ENCODE results near the gene CDC45. TPM values are rescaled to one million over a fixed set of nuclear protein-coding genes. Genes with fewer than 3 reads are reported as not detected.

The CDC45 gene
- total and polyA plus RNA-seq, 3 donors from 2014 or later: 38.8 to 47.2 (median 43.7) TPM

DNA sequence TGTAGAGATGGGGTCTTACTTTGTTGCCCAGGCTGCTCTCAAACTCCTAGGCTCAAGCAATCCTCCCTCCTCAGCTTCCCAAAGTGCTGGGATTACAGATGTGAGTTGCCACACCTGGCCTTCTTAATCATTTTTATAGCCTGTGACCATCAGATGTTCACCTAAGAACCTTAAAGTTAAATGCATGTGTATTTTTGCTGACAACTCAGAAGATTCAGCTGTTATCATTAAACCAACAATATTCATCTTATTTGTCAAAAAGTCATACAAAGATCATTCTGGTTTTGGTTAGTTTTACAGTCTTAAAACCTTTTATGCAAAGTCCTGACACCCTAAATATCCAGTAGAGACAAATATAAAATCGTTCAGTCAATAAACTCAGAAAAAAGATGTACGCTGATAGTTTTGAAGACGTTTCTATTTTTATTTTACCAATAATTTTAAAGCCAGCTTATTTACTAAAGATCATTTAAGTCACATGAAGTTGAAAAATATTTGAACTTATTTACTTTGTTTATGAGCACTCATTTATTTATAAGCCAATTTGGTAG lies 22.3 kb downstream of the CDC45 start:
- intact Hi-C loops (cut with DNase I; ENCODE audit: low total_unique reads): no loop called here
- Histone ChIP-seq H3K4me1 (no peaks in the 10 kb centered on the region), H3K4me3 (no peak overlapping the region), H3K36me3 (ENCODE audit: low read depth, missing control alignments) (no peaks in the 10 kb centered on the region), H3K27ac (no peak overlapping the region), H3K27me3 (no peaks in the 10 kb centered on the region), H3K9me3 (no peaks in the 10 kb centered on the region)
- TF ChIP-seq, protein P1, sequence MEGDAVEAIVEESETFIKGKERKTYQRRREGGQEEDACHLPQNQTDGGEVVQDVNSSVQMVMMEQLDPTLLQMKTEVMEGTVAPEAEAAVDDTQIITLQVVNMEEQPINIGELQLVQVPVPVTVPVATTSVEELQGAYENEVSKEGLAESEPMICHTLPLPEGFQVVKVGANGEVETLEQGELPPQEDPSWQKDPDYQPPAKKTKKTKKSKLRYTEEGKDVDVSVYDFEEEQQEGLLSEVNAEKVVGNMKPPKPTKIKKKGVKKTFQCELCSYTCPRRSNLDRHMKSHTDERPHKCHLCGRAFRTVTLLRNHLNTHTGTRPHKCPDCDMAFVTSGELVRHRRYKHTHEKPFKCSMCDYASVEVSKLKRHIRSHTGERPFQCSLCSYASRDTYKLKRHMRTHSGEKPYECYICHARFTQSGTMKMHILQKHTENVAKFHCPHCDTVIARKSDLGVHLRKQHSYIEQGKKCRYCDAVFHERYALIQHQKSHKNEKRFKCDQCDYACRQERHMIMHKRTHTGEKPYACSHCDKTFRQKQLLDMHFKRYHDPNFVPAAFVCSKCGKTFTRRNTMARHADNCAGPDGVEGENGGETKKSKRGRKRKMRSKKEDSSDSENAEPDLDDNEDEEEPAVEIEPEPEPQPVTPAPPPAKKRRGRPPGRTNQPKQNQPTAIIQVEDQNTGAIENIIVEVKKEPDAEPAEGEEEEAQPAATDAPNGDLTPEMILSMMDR (IDR thresholded peaks at IDR 0.05): no peak
- TF ChIP-seq POLR2A (IDR thresholded peaks at IDR 0.05): no peak
- DNase-seq: no peak
- 94 to 95% methylated on average over 3 of the region's 3 CpGs for WGBS, 2 donors

DNA sequence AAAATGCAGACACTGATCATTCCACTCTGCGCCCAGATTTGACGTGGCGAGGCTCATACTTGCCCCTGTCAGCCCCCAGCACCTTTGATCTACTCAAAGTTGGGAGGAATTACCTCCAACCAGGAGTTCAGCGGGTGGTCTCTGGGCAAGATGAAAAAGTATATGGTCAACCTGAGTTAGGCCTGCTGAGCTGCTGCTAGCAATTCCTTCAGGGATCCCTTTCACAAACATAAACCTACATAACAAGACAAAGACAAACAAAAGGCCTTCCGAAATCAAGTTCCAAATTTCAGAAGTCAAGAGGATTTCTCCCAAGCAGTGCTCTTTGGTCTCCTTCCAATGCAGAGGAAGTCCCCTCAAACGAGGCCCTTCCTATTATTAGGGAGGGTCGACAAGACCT lies 23.6 kb downstream of the CDC45 start:
- no peak for TF ChIP-seq POLR2A (IDR thresholded peaks at IDR 0.05)
- TF ChIP-seq, protein P1 (IDR thresholded peaks at IDR 0.05): no peak
- Histone ChIP-seq H3K27ac (no peak overlapping the region), H3K9me3 (no peaks in the 10 kb centered on the region), H3K36me3 (ENCODE audit: low read depth, missing control alignments) (no peaks in the 10 kb centered on the region), H3K4me1 (no peaks in the 10 kb centered on the region), H3K27me3 (no peaks in the 10 kb centered on the region), H3K4me3 (no peak overlapping the region)
- DNase-seq: no peak
- 90 to 91% methylated on average over 7 of the region's 7 CpGs for WGBS, 2 donors
- intact Hi-C loops (cut with DNase I; ENCODE audit: low total_unique reads): no loop called here

DNA sequence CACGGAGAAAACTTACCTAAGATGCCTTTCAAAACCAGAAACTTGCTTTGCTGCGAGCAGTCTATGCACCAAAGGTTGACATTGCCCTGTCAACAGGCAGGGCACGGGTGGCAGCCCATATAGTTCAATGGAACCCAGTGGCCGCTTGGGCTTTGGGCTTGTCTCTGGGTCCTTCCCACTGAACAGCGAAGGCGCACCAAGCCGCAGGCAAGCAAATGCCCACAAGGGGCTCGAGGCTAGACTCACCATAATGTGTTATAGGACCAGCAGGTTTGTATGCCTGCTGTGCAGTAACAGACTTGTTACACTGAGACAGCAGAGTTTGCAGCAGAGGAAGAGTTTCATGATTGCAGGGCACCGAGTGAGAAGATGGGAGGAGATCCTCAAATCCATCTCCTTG lies 24.1 kb downstream of the CDC45 start:
- H3K27me3 ChIP-seq: no peaks in the 10 kb centered on the region
- no peak for DNase-seq
- intact Hi-C loops (cut with DNase I; ENCODE audit: low total_unique reads): no loop called here
- 83 to 94% methylated on average over 3 to 9 of the region's 9 CpGs for WGBS, 2 donors
- no peaks in the 10 kb centered on the region for H3K9me3 ChIP-seq
- H3K27ac ChIP-seq: no peak overlapping the region
- H3K4me3 ChIP-seq: no peak overlapping the region
- H3K4me1 ChIP-seq: no peaks in the 10 kb centered on the region
- no peaks in the 10 kb centered on the region for H3K36me3 ChIP-seq (ENCODE audit: low read depth, missing control alignments)
- TF ChIP-seq POLR2A (IDR thresholded peaks at IDR 0.05): no peak
- TF ChIP-seq, protein P1 (IDR thresholded peaks at IDR 0.05): no peak

DNA sequence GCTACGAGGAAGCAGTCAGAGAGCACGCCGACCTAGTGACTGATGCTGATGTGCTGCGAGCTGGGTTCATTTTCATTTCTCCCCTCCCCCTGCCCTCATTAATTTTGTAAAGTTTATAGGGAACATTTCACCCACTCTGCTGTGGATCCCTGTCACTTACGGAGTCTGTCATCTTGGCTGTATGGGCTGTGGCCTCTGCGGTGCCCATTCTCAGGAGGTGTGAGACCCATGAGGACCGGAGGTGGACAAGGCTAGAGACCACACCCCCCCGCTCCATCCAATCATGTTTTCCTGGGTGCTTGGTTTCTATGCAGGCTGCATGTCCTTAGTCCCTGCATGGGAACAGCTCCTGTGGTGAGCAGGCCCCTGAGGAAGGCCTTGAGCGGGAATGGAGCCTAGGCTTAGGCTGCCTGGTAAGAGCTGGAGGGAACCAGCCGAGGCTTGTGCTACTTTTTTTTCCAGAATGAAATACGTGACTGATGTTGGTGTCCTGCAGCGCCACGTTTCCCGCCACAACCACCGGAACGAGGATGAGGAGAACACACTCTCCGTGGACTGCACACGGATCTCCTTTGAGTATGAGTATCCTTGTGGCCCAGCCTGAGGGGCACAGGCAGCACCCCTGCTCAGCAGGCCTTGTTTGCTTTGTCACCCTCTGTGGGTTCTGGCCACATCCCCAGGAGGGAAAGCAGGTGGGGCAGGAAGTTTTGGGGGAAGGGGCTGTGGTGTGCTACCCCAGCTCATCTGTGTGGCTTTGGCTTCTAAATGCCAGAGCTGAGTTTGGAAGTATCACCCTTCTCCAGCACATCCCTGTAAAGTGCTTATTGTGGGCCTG lies 25.4 kb downstream of the CDC45 start:
- Histone ChIP-seq H3K27ac (no peak overlapping the region), H3K4me1 (no peaks in the 10 kb centered on the region), H3K9me3 (no peaks in the 10 kb centered on the region), H3K27me3 (no peaks in the 10 kb centered on the region), H3K36me3 (ENCODE audit: low read depth, missing control alignments) (no peaks in the 10 kb centered on the region), H3K4me3 (no peak overlapping the region)
- intact Hi-C loops (cut with DNase I; ENCODE audit: low total_unique reads): no loop called here
- TF ChIP-seq, protein P1 (IDR thresholded peaks at IDR 0.05): no peak
- TF ChIP-seq POLR2A (IDR thresholded peaks at IDR 0.05): no peak
- no peak for DNase-seq
- 89 to 91% methylated on average over 17 to 18 of the region's 18 CpGs for WGBS, 2 donors

Measured in testis (tissue), 3 donors.